Upper lobe of left lung (tissue), 4 donors: Measurements from ENCODE around the gene DPM2.

Experiments
- POLR2A ChIP-seq, 4 donors: fragments of 450-650 bp; IDR thresholded peaks; one replicate each; pipeline ENCODE4 v1.5.1; 2016 to 2017; ENCODE audit warnings: antibody characterized with exemption in 4 of 4, mild to moderate bottlenecking in 2 of 4
- TF ChIP-seq, protein P1 (sequence below), 6 experiments: fragments of 450-650 bp in 4 of 6; fragments of 200-600 bp in 2 of 6; sonication (generic) in 2 of 6; IDR thresholded peaks; one replicate each; pipeline ENCODE4 v1.5.1; 2016 to 2019; ENCODE audit warnings: antibody characterized with exemption in 6 of 6

DNA sequence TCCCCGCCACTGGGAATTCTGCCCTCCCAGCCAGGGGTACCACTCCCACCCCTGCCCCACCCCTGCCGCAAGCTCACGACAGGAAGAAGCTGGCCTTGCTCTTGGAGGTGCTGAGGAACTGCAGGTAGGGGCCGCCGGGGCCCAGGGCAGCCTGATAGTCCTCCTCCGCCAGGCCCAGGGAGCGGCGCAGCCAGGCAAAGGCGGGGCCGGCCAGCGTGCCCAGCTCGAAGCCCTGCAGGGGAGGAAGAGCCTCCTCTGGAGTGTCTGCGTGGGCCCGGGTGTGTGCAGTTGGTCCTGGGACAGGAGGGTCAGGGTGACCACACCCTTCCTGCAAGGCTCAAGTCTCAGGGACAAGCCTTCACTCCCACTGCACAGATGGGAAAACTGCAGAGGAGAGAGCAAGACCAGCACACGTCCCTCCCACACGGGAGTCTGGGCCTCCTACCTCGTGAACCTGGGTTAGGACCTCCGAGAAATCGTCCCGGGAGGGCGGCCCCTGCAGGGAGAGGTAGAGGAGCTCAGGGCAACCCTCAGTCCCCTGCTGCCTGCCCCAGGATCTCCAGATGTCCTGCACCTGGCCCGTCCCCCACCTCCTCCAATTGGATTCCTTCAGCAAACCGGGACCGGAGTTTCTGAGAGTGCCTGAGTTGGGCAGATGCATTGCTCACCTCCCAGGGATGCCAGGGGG, 9.5 kb downstream of the DPM2 start:
- TF ChIP-seq, protein P1, sequence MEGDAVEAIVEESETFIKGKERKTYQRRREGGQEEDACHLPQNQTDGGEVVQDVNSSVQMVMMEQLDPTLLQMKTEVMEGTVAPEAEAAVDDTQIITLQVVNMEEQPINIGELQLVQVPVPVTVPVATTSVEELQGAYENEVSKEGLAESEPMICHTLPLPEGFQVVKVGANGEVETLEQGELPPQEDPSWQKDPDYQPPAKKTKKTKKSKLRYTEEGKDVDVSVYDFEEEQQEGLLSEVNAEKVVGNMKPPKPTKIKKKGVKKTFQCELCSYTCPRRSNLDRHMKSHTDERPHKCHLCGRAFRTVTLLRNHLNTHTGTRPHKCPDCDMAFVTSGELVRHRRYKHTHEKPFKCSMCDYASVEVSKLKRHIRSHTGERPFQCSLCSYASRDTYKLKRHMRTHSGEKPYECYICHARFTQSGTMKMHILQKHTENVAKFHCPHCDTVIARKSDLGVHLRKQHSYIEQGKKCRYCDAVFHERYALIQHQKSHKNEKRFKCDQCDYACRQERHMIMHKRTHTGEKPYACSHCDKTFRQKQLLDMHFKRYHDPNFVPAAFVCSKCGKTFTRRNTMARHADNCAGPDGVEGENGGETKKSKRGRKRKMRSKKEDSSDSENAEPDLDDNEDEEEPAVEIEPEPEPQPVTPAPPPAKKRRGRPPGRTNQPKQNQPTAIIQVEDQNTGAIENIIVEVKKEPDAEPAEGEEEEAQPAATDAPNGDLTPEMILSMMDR (IDR thresholded peaks at IDR 0.05): no peak
- TF ChIP-seq POLR2A (IDR thresholded peaks at IDR 0.05): no peak
